ENCODE results near the gene SLC23A1. TPM values are rescaled to one million over a fixed set of nuclear protein-coding genes. Genes with fewer than 3 reads are reported as not detected.

The SLC23A1 gene
- total and polyA plus RNA-seq, 2 of the 13 experiments (the other 11 are each of a cell fraction or from before 2014, with no cell fraction given): 6.0 to 6.6 TPM

- BruUV-seq (replicated peaks): no TSS peak
- no peak for TF ChIP-seq ZNF180 (CRISPR knock-in tag; IDR thresholded peaks at IDR 0.05; ENCODE audit: borderline replicate concordance, low read depth)
- TF ChIP-seq ZFYVE20 (CRISPR knock-in tag; IDR thresholded peaks at IDR 0.05; ENCODE audit: borderline replicate concordance, low read depth): no peak
- TF ChIP-seq FOXO1 (CRISPR knock-in tag; IDR thresholded peaks at IDR 0.05): no peak
- TF ChIP-seq FOXJ3 (CRISPR knock-in tag; IDR thresholded peaks at IDR 0.05; ENCODE audit: borderline replicate concordance): no peak
- no peak for TF ChIP-seq ATF7 (IDR thresholded peaks at IDR 0.05)
- no peak for TF ChIP-seq ATF7 (CRISPR knock-in tag; IDR thresholded peaks at IDR 0.05)
- TF ChIP-seq NAIF1 (CRISPR knock-in tag; IDR thresholded peaks at IDR 0.05; ENCODE audit: borderline replicate concordance): no peak
- TF ChIP-seq KLF11 (CRISPR knock-in tag; IDR thresholded peaks at IDR 0.05): no peak
- no peak for TF ChIP-seq KLF6 (CRISPR knock-in tag; IDR thresholded peaks at IDR 0.05)
- TF ChIP-seq ZNF878 (CRISPR knock-in tag; IDR thresholded peaks at IDR 0.05): no peak
- no peak for TF ChIP-seq GLI4 (CRISPR knock-in tag; IDR thresholded peaks at IDR 0.05; ENCODE audit: borderline replicate concordance)
- TF ChIP-seq KDM5A (IDR thresholded peaks at IDR 0.05; ENCODE audit: borderline replicate concordance, low read length): no peak
- TF ChIP-seq HNRNPK (IDR thresholded peaks at IDR 0.05; ENCODE audit: low read depth, low read length, poor library complexity, severe bottlenecking): no peak
- TF ChIP-seq SUZ12 (IDR thresholded peaks at IDR 0.05; ENCODE audit: low read depth, low read length): no peak
- TF ChIP-seq ZNF513 (CRISPR knock-in tag; conservative IDR thresholded peaks at IDR 0.05): no peak
- TF ChIP-seq ZNF605 (CRISPR knock-in tag; IDR thresholded peaks at IDR 0.05): no peak
- TF ChIP-seq CBX5 (CRISPR knock-in tag; IDR thresholded peaks at IDR 0.05; ENCODE audit: borderline replicate concordance): no peak
- no peak for TF ChIP-seq RFX3 (CRISPR knock-in tag; IDR thresholded peaks at IDR 0.05)
- TF ChIP-seq JUN (CRISPR knock-in tag; IDR thresholded peaks at IDR 0.05): no peak
- no peak for TF ChIP-seq HDAC2 (CRISPR knock-in tag; IDR thresholded peaks at IDR 0.05)
- no peak for TF ChIP-seq USF2 (IDR thresholded peaks at IDR 0.05; ENCODE audit: low read depth, low read length)
- TF ChIP-seq USF2 (CRISPR knock-in tag; IDR thresholded peaks at IDR 0.05; ENCODE audit: borderline replicate concordance): no peak
- Histone ChIP-seq H3K79me2 (ENCODE audit: insufficient read depth, low read length) (no peaks in the 10 kb centered on the region), H3K9ac (ENCODE audit: insufficient read depth, low read depth, low read length) (no peak overlapping the region), H3K27me3 (ENCODE audit: control insufficient read depth in 1 of 2, insufficient read depth in 2 of 2, low read length in 2 of 2) (no peaks in the 10 kb centered on the region), H3K36me3 (replicated peaks in 1 of 2; ENCODE audit: control insufficient read depth in 1 of 2, insufficient read depth in 2 of 2, low read length in 2 of 2) (peaks cover 3 to 6% of the 10 kb centered on the region in 2 experiments; a peak in 2 of 5 replicates), H3K9me3 (ENCODE audit: low read length) (no peaks in the 10 kb centered on the region), H3K4me2 (ENCODE audit: low read depth, low read length) (no peak overlapping the region), H3K4me1 (ENCODE audit: insufficient read depth, low read length) (no peaks in the 10 kb centered on the region), H4K20me1 (ENCODE audit: insufficient read depth, low read length) (no peaks in the 10 kb centered on the region), H2AFZ (ENCODE audit: low read length) (no peak overlapping the region), H3K27ac (ENCODE audit: extremely low read length, insufficient read depth, low read length) (no peak overlapping the region), H3K4me3 (replicated peaks in 1 of 3; ENCODE audit: insufficient read depth in 1 of 3, low read depth in 2 of 3, low read length in 3 of 3) (no peak overlapping the region)
- in situ Hi-C loops (cut with HindIII; ENCODE audit: extremely low pct_ligation_motif_present, low pct_unique_long_range_greater_than_20kb) (no loop called here), intact Hi-C loops (cut with micrococcal nuclease; ENCODE audit: unreplicated experiment) (no loop called here)
- FAIRE-seq (no peak), DNase-seq (ENCODE audit: low spot score) (no peak), ATAC-seq (no peak)
- WGBS (ENCODE audit: low lambda C conversion rate): 98% methylated on average over 5 of the region's 5 CpGs
- ChIA-PET CTCF (ENCODE audit: low intra/inter-chr PET ratio, low total read pairs) (no interaction called here), POLR2A (no interaction called here)
These were observed 42.4 kb upstream of the SLC23A1 start for GRCh38 chr5:139425497-139425896.

Measured in HepG2 (cell line).